Activated T-cell treated with anti-CD3 and anti-CD28 coated beads for 1 hour (primary cell): ENCODE data around the gene SMIM44.

ENCODE experiments used
- DNase-seq: peaks from one replicate; pipeline ENCODE4 v3.0.0-alpha.2; 2020; ENCODE audit warnings: low read depth

The SMIM44 gene

DNA sequence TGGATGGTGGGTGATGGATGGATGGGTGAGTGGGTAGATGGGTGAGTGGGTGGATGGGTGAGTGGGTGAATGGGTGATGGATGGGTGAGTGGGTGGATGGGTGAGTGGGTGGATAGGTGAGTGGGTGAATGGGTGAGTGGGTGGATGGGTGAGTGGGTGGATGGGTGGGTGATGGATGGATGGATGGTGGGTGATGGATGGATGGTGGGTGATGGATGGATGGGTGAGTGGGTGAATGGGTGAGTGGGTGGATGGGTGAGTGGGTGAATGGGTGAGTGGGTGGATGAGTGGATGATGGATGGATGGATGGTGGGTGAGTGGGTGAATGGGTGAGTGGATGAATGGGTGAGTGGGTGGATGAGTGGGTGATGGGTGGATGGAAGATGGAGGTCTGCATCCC lies 5.7 kb downstream of the SMIM44 start:
- no peak for DNase-seq

DNA sequence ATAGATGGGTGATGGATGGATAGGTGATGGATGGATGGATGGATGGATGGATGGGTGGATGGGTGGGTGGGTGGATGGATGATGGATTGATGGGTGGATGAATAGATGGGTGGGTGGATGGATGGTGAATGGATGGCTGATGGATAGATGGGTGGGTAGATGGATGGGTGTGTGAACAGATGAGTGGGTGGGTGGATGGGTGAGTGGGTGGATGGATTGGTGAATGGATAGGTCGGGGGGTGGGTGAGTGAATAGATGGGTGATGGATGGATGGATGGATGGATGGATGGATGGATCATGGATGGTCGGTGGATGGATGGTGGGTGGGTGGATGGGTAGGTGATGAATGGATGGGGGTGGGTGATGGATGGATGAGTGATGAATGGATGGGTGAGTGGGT lies 6.4 kb downstream of the SMIM44 start:
- no peak for DNase-seq

DNA sequence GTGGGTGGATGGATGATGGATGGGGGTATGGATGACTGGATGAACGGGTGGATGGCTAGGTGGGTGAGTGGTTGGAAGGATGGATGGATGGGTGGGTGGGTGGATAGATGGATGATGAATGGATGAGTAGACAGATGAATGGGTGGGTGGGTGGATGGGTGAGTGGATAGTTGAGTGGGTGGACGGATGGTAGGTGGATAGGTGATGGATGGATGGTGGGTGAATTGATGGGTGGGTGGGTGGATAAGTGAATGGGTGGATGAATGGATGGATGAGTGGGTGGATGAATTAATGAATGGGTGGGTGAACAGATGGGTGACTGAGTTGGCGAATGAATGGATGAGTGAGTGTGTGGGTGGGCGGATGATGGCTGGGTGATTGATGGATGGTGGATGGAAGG lies 7.8 kb downstream of the SMIM44 start:
- DNase-seq, result no peak

DNA sequence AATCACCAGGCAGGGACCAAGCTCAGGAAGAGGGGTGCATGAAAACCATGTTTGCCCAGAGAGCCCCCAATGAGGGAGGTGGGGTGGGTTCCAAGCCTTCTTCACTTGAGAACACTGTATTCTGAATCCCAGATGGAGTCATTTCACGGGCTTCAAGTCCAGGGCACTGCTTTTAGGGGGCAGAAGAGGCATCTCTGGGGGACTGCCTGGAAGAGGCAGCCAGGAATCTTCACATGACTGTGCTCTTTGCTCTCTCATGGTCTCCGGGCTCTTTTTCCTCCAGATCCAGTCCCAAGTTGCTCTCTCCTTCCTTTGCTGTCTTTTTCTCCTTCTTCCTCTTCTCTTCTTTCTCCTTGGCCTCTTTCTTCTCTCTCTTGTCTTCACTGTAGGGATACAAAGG lies 8.6 kb downstream of the SMIM44 start:
- DNase-seq, result no peak

DNA sequence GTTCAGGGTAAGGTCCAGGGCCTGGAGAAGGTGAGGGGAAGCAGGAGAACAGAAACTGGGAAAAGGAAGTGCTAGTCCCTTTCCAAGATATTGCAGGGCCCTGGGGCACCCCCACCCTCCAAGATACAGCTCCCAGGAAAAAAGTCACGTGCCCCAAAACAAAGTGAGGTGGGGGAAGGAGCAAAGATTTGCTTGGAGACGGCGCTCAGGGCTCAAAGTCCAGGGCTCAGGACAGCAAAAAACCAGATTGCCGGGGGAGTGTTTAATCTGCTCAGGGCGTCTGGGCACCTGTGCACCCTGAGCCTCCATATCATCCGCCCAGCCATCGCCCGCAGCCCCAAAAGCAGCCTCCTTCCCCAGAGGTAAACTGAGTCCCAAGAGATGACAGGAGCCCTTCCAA lies 9.2 kb downstream of the SMIM44 start:
- no peak for DNase-seq

DNA sequence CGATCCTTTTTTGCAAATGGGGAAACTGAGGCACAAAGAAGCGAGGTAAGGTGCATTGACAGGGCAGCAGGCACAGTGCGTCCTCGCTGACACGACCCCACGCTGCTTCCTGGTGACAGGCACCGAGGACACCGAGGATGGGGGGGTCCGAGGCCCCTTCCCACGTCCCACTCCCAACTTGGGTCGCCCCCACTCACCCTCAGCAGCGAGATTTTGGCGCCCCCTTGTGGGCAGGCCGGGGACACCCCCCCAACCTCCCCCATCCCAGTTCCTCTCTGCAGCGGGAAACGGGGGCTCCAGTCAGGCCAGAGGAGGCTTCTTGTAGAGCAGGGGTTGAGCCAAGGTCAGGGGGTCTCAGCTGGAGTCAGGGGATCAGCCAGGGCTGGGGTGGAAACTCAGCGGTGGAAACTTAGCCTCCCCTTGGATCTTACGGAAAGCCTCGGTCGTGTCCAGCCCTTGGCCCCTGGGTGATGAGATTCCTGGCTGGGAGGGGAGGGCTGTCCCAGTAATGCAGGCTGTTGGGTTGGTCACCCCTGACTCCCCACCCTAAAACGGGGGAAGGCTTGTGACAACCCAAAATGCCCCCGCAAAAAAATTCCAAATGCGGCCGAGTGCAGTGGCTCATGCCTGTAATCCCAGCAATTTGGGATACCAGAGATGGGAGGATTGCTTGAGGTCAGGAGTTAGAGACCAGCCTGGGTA lies 11.1 kb downstream of the SMIM44 start:
- DNase-seq, result peak; percentile 37

DNA sequence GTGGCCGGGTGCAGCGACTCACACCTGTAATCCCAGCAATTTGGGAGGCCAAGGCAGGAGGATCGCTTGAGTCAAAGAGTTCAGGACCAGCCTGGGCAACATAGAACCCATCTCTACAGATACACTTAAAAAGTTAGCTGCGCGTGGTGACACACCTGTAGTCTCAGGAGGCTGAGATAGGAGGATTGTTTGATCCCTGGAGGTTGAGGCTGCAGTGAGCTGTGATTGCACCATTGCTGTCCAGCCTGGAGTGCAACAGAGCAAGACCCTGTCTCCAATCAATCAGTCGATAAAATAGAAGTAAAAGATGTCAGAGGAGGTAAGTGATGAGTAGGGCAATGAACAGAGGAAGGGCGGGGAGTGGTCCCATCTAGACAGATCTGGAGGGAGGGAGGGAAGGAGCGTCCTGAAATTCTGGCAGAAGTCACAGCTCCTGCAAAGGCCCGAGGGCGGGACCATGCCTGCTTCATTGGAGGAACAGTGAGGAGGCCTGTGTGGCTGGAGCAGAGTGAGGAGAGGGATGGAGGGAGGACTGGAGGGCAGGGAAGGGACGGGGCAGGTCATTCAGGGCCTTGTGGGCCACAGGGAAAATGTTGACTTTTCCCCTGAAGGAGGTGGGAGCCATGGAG lies 12.6 kb downstream of the SMIM44 start:
- DNase-seq, result no peak

DNA sequence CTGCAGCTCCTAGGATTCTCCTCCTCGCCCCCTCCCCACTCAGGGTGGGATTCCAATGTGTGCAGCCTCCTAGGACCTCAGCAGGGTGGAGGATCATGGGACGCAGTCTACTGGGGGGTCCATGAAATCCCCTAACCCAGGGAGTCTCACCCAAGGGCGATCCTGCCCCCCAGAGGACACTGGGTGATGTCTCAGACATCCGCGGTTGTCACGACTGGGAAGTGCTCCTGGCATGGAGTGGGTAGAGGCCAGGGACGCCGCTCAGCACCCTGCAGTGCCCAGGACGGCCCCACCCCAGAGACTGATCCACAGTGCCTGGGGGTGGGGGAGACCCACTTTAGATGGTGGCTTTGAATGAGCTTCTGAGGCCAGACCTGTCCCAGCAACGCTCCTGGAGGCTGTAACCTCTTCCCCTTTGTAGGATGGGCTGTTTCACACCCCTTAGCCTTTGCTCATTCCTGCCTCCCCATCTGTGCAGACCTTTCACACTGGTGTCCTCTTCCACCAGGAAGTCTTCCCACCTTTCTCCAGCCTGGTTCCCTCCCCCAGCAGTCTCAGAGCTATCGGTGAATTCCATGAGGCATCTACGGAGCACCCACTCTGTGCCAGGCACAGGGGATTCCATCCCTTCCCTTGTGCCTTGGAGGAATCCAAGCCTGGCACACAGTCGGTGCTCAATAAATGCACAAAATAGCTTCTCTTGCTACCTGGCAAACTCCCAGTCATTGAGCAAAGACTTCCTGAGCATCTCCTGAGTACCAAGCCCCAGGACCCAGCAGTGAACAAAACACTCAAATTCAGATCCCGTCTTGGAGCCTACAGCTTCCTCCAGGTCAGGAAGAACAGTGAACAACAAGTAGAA lies 13.4 kb downstream of the SMIM44 start:
- no peak for DNase-seq

DNA sequence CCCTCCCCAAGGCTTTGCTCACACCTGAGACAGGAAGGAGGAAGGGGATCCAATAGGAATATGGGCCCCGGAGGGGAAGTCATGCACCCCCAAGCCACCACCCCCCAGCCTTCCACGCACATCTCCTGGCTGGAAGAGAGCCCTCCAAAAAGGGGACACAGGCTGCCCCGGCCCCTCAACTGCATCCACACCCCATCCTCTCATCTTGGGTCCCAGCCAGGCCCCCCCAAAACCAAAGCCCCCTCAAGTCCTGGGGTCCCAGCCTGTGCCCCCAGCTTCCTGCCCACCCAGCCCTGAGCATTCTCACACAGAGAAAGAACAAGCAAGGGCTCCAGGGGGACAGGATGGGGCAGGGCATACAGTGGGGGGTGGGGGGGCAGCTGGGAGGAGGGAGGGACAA lies 15.0 kb downstream of the SMIM44 start:
- DNase-seq, result no peak

DNA sequence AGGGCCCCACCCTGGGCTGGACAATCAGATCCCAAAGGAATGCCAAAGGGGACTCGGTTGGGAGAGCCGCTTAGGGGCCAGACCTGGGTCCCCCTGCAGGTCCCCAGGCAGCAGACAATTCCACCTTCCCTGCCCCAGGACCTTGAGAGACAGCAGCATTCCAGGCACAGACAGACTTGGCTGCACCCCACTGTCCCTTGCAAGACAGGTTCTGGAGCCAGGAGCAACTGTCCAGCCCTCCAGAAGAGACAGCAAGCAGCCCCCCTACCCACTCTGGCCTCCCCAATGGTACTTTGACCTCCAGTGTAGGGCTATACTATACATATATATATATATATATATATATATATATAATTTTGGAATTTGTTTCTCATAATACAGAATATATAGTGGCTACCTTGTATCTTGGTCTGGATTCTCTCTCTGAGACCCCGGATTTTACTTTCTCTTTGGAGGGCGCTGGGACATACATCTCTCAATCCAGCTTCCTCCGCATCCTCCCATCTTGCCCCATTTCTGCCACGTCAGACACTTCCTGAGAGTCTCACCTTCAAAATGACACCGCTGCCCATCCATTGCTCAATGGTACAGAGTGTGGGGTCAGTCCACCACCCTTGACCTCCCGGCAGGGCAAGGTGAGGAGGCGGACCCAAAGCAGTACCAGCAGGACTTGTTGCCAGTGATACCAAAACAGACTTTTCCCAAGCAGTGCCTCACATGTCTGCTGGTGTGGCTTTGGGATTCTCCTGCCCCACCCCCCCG lies 15.6 kb downstream of the SMIM44 start:
- DNase-seq, result no peak

DNA sequence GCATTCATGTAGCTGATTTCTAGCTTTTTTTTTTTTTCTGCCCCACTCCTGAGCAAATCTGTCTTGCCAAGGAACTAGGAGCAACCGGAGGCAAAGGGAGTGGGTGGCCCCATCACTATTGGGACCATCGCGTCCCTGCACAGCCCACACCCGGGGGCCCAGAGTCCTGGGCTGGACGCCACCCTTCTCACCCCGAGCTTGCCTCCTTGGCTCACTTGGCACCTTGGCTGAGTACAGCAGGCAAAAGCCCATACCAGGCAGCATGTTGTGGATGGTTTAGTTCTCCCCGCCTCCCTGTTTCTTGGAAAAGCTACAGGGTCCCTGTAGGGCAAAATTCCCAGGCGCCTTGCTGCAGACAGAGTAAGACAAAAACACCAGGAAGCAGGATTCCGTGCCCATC lies 16.6 kb downstream of the SMIM44 start:
- no peak for DNase-seq

DNA sequence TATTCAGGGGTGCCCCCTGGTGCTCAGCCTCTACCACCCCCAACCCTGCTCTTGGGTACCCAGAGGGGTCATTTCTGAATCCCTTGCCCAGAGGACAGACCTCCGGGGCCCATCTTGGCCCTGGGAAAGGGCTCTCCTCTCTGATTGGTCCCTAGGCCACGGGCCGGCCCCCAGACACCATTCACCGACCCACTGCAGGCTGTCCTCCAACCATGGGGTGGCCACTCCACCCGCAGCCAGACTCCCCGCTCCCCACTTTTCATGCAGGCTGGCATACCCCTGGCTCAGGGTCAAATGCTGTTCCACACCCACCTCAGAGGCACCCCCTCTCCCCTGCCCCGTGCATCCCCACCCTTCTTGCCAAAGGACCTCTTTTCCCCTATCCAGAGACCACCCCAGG lies 17.7 kb downstream of the SMIM44 start:
- DNase-seq, result no peak

DNA sequence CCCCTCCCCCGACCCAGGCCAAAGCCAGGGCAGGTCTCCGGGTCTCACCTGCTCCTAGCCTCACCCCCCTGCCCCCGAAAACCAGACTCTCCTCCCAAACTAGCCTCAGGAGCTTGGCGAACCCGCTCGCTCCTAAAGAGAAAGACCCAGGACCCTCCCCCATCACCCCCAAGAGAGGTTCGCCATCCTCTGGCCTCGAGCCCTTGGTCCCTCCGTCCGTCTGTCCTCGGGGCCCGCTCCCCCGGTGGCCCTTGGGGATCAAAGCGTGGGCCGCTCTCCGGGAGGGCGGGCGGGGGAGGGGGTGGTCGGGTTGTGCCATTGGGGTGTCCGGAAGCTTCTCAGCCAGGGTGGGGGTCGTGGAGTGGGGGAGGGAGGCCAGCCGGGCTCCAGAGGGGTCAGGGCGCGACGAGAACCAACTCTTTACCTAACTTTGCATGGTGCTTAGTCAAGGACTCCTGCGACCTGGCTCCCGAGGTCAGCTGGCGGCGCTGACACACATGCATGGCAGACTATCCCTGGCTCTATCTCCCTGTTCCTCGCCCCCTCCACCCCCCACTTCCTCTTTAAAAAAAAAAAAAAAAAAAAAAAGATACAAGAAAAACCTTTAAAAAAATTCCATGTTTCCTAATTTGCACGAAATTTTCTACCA lies 18.5 kb downstream of the SMIM44 start:
- DNase-seq, result no peak

DNA sequence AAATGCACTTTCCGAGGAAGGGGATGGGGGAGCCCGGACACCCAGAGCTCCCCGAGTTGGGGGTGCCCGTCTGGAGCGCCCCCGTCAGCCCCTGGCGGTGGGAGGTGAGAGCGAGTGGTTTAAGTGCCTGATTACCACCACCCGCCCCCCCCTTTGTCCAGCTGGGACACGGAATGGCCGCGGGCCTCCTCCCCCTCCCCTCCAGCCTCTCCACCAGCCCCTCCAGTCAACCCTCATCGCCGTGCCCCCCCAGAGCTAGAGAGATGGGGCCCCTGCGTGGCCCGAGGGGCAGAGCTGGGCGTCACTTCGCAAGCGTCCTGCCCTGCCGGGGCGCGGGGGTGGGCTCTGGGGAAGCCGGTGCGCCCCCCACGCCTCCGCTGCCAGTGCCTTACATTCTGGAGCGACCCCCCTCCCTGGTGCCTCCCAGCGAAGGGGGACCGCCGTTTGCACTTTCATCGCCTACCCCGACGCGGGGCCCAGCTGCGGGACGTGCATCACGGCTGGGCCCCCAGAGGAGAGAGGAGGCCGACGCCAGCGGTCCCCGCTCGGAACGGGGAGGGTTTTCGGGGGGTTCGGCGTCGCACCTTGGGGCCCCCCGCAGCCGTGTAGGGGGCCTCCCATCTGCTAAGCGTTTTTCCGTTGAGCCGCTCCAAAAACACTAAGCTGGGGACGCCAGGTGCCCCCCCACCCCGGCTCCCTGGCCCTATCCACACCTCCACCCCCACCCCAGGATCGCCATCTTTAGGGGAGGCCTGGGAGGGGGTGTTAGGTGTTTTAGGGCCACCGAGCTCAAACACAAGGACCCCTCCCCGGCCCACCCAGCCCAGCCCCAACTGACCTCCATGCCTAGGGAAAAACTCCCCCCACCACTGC lies 19.3 kb downstream of the SMIM44 start:
- DNase-seq, result no peak

DNA sequence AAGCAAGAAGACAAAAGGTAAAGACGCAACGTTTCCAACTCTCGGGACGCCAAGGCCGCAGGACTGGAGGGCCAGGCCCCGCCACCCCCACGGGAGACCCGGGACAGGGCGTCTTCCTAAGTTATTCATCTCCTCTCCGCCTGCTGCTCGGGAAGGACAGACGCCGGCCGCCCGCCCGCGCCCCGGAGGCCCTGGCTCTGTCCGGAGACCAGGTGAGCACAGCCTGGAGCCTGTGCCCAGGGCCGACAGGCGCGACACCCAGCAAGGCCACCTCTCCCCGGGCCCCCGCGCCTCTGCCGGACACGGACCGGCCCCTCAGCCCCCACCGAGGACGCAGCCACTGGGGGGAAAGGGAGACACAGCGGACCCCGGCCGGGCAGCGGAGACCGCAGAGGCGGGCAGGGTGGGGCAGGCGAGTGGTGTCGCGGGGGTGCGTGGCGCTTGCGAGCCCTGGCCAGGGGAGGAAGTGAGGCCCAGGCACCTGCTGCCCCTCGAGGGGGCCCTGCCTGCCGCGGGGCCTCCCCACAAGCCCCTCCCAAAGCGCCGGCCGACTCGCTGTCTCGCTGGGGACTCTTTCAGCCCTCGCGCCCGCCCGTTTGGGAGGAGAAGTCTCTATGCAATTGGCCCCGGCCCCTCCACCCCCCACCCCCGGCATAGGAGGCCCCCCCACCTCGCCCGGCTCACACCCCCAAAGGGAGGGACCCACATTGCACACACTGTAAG lies 20.1 kb downstream of the SMIM44 start:
- DNase-seq, result no peak

DNA sequence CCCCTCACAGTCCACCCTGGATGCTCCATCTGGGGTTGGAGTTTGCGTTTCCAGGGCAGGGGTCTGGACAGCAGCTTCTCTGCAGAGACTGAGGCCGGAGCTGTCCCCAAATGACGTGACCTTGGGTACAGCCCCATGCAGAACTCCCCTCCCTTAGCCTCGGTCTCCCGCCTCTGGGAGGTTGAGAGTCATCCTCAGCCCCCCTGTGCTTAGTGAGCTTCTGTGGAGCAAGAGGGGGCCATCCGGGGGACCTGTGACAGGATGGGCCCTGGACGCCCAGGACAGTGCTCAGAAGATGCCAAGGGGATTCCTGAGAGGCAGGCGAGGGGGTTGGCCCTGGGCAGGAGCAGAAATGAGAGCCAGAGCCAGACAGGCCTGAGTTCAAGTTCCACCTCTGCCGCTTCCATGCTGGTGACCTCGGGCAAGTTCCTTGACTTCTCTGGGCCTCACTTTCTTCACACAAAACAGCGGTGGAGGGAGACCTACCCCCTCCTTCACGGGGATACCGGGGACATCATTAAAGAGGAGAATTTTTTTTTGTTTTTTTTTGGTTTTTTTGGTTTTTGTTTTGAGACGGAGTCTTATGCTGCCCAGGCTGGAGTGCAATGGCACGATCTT lies 23.2 kb downstream of the SMIM44 start:
- no peak for DNase-seq

DNA sequence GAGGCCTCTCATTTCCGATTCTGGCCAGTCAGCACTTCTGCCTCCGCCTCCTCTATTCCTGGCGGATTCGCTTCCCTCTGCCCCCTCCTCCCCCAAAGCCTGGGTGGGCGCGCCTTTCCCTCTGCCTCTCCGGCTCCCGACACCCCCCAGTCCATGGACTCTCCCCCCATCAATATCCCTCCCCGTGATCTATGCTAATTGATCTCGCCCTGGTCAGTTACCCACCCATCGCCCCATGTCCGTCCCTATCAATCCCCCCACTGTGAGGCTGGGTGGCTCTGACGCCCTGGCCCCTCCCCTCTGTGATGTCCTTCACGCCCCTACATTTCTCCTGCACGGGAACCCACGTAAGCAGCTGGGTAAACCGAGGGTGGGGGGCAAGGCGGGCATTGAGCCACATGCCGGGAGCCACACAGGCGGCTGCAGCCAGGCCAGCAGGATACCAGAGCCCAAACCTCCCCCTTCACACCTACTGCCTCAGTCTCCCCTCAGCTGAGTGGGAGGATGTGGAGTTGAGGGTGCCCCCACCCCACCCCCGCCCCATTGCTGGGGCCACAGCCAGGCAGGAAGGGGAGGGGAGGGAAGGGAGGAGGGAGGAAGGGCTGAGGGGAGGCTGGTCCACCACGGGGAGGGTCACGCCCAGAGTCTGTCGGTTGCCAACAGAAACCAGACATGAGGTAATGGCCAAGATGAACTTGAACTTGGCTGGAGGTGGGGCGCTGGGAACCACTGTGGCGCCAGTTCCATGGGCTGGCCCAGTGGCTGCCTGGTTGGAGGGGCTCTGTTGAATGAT lies 24.0 kb downstream of the SMIM44 start:
- no peak for DNase-seq

DNA sequence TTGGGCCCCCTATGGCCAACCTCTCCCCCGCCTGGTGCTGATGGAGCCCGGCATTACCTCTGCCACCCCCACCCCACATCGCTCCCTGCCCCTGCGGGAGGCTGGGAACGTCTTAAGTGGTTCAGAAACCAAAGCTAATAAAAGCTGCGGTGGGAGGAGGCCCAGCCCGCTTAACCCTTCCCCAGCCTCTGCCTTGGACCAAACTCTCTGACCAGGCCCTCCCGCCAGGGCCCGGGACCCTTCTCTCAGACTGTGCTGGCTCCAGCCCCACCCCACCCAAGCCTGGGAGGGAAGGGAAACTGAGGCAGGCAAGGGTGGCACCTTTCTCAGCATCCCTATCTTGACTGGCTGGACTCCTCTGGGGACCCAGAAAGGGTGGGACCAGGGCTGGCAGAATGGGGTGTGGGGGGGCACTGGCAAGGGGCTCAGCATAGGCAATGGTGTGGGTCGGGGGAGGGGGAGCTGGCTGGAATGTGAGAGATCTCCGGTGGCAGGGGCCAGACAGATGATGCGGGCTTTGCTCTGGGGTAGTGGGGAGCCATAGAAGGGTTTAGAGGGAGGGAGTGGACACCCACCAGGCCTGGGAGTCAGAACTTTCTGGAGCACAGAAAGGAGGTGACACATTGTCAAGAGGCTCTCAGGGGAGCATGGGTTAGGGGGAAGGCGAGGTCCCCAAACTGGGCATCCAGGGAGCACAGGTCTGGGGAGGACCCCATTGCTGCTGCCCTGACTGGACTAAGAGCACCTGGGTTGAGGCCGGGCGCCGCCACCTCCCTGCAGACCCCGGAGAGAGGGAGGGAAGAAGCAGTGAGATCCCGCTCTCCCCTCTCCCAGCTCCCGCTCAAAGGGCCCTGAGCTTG lies 24.8 kb downstream of the SMIM44 start:
- DNase-seq, result no peak
